Measurements from ENCODE around the gene KRTAP9-1.
"Not testable (repeated sequence)": the region's sequence is repeated elsewhere in the genome, so short reads cannot be mapped to it uniquely, and the experiment has no call there.

DNA sequence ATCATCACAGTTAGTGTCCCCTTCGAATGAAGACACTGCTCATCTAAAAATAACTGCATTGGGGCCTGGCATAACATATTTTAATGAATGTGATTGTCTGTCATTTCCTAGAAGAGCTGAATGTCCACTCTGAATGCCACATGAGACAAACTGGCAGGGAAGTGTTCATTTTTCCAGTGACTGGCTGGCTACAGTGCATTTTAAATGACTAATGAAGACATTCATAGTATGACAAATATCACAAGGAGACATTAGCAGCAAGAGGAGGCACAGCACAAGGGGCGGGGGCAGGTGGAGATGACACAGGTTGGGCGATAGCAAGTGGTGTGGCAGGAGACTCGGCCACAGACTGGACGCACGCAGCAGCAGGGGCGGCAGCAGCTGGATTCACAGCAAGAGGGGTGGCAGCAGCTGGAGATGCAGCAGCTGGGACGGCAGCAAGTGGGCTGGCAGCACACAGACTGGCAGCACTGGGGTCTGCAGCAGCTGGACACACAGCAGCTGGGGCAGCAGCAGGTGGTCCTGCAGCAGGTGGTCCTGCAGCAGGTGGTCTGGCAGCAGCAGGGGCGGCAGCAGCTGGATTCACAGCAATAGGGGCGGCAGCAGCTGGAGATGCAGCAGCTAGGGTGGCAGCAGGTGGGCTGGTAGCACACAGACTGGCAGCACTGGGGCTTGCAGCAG lies 40.6 kb upstream of the KRTAP9-1 start:
- TF ChIP-seq POLR2A (IDR thresholded peaks at IDR 0.05) = not testable (repeated sequence)
- TF ChIP-seq, protein P1, sequence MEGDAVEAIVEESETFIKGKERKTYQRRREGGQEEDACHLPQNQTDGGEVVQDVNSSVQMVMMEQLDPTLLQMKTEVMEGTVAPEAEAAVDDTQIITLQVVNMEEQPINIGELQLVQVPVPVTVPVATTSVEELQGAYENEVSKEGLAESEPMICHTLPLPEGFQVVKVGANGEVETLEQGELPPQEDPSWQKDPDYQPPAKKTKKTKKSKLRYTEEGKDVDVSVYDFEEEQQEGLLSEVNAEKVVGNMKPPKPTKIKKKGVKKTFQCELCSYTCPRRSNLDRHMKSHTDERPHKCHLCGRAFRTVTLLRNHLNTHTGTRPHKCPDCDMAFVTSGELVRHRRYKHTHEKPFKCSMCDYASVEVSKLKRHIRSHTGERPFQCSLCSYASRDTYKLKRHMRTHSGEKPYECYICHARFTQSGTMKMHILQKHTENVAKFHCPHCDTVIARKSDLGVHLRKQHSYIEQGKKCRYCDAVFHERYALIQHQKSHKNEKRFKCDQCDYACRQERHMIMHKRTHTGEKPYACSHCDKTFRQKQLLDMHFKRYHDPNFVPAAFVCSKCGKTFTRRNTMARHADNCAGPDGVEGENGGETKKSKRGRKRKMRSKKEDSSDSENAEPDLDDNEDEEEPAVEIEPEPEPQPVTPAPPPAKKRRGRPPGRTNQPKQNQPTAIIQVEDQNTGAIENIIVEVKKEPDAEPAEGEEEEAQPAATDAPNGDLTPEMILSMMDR (IDR thresholded peaks at IDR 0.05) = not testable (repeated sequence)
